GM21737 (cell line): ENCODE measurements around the gene DYNC1I1.

ENCODE experiments used
- ATAC-seq: cut with Tn5 transposase; IDR thresholded peaks from one replicate; pipeline ENCODE4 v1.9.1; 2021; ENCODE audit warnings: mild to moderate bottlenecking, moderate library complexity; ENCODE audit not compliant: unreplicated experiment

Gene DYNC1I1

DNA sequence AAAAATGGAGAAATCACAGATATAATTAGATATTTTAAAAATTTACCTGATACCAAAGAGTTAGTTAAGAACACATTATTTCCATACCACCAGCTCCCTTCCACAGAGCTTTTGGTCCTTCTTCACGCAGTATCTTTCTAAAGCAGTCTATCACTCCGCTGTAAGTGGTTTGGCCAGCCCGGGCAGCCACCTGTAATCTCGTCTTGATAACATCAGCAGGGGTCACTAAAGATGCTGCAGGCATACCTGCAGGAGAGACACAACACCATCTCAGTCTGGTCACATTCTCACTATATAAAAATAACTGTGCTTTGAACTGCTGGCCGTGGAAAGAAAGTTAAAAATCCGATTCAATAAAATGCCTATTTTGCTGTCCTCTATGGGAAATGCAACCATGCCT lies 349.4 kb downstream of the DYNC1I1 start:
- no peak for ATAC-seq

DNA sequence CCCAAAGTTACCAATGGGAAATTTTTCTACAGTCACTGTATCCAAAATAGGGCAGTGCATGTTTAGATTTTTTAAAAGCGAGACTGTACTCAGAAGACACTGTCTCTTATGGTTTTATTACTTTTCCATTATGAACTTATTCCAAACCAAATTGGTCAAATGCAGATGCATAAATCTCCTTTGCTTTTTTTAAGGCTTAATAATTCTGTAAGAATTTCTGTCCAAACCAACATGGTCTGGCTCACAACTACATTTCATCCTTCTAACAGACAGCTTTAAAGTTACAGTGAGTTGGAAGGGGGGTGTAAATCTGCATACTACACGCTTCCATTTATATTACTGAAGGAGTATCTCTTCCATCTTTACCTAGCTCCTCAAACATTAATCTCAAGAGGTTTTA lies 350.4 kb downstream of the DYNC1I1 start:
- no peak for ATAC-seq

DNA sequence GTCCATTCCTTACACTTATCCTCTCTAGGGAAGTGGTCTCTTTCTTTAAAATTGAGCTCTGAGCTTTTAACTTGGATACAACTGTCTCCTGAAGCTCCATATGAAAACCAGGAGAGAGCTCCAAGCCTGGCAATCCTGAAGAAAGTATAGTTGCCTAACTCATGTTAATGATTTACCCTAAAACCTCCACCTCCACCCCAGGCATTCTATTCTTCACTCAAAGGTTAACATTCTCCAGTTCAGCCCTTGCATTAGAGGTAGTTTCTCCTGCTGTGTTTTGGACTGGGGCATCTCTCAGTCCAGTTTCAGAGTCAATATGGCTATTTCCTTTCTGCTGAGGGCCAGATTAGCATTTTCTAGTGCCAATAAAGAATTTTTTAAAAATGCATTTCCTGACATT lies 354.0 kb downstream of the DYNC1I1 start:
- ATAC-seq, result no peak

DNA sequence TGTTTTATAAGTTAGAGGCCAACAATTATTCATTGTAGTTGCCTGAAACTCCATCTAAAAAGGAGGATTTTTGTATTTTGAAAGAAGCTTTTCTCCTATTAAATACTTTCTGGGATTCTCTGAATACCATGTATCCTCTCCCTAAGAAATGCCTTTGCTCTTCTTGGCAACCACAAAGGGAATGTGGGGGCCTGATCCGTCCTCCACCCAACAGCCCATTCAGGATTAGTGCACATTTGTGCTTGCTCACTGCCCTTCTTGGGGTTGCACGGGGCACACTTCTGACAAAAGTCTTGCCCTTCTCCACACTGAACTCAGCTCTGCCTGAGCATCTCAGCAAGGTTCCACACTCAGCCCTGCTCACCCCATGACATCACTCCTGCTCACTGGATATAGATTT lies 355.4 kb downstream of the DYNC1I1 start:
- no peak for ATAC-seq

DNA sequence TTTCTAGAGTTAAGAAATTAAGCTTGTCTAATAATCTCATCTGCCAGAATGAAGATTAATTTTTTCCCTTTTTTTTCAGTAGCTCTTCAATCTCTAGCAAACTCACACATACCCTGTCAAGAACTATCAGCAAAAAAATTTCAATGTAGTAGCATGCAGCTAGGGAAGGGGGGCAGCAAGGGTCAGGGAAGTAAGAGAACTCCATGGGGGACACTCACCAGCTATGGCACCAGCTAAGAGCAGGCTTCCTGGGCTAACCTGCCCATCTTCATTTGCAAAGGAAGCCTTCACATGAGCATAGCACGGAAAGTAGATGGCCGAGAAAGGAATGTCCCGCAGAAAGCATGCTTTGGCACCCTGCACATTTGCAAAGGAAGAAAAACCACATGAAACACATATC lies 359.2 kb downstream of the DYNC1I1 start:
- ATAC-seq, result no peak

DNA sequence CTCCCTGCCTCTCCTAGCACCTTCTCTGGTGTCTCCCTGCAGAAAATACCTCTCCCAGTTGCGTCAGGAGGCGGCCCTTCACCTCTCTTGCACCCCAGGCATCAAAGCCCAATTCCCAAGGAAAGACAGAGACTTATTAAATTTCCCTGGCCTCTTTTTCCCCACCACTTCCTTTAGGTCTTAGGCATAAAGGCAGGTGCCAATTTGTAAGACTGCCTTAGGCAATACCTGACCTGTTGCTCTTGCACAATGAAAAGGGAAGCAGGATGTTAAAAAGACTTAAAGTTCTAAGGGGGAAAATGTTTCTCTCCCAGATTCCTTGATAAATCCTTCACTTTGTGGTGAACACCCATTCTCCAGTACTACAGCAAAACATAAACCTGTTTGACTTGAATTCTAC lies 362.9 kb downstream of the DYNC1I1 start:
- no peak for ATAC-seq

DNA sequence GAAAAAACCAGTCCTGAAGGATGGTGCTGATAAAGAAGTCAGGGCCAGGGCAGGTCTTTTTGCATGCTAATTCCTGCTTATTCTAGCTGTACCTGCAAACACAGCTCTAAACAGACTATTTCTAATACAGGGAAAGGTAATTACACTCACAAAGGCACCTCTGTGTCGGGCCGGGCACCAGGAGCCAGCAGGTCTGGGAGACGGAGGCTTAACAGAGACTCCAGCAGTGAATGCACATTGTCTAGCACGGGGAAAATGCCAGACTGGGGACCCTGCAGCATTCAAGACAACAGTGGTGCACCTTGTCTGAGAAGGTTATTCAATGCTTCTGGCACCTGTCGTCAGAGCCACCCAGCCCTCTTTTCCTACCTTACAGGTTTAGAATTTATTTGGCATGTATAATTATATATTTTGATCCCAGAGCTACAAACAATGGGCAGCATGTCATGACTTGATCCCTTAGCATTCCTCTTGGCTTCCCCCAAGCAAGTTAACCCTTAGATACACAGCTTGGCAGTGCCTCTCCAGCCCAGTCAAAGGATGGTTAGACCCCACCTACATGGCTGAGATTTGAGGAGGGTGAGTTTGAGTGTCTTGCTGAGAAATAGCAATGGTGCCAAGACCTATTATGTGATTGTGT lies 364.4 kb downstream of the DYNC1I1 start:
- no peak for ATAC-seq

DNA sequence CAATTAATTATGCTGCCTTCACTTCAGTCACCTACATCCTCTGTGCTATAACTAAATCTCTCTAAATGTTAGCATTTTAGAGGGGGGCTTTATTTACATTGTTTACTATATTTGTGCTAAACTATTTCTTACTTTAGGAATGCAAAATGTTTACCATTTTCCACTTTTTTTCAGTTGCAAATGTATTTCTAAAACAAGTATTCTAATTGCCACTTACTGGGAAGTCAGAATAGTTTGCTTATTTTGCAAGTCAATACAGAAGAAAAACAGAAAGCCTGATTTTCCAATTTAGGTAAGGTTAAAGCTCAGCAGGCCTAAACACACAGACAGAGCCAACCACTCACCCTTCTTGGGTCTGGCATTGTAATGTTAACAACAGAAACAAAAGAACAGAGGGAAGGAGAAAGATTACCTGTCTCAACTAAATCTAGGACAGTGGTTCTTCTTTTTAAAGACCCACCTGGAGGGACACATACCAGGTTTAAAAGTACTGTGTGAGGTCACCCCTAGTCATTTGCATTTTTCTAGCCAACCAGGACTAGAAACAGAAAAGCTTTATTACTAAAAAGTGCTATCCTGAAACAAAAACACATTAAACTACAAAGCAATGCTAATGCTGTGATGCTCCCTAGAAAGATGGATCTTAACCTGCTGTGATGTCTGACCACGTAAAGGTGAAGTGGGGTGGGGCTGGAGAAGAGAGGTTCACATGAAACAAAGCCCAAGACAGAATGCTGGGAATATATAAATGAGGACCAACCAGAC lies 371.3 kb downstream of the DYNC1I1 start:
- no peak for ATAC-seq

DNA sequence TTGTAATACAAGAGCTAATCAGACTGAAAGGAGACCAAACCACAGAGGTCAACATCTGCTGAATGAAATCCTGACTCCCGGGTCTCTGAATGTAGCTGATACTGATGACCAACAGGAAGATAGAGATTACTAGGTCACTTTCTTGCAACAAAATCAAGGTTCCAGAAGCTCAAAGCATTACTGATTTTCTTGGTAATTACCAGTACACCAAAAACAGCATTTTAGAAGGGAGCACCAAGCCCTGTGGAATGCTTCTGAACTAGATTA lies 371.8 kb downstream of the DYNC1I1 start:
- no peak for ATAC-seq
